GM23338 (cell line): ENCODE measurements around the gene TOMM7. TPM values are rescaled to one million over a fixed set of nuclear protein-coding genes. Genes with fewer than 3 reads are reported as not detected.

Source experiments
- ATAC-seq: fragments of 200-7000 bp; cut with Tn5 transposase; 3 replicates; pipeline ENCODE4 v1.9.1; 2020
- DNase-seq: peaks from one replicate; pipeline ENCODE4 v3.0.0-alpha.2; 2015; ENCODE audit warnings: low spot score
- H2AFZ ChIP-seq: fragments of 200-600 bp; sonication (generic); 2 replicates; pipeline ENCODE4 v1.8.0; 2016; ENCODE audit warnings: antibody characterized with exemption, mild to moderate bottlenecking, moderate library complexity
- H3F3A ChIP-seq: fragments of 200-600 bp; sonication (generic); replicated peaks from 2 replicates; pipeline ENCODE4 v1.8.0; 2017; ENCODE audit warnings: antibody characterized with exemption, mixed run types, low read depth
- H3K27ac ChIP-seq: fragments of 200-600 bp; sonication (generic); 2 replicates; pipeline ENCODE4 v1.6.1; 2016; ENCODE audit warnings: low read depth
- H3K27me3 ChIP-seq: fragments of 200-600 bp; sonication (generic); 2 replicates; pipeline ENCODE4 v1.8.0; 2016; ENCODE audit warnings: mild to moderate bottlenecking, mixed run types, moderate library complexity; ENCODE audit not compliant: insufficient read depth
- H3K36me3 ChIP-seq: fragments of 200-600 bp; sonication (generic); 2 replicates; pipeline ENCODE4 v1.8.0; 2016; ENCODE audit warnings: mild to moderate bottlenecking; ENCODE audit not compliant: insufficient read depth
- H3K4me1 ChIP-seq: fragments of 200-600 bp; sonication (generic); 2 replicates; pipeline ENCODE4 v1.8.0; 2016; ENCODE audit warnings: mild to moderate bottlenecking, moderate library complexity; ENCODE audit not compliant: insufficient read depth
- H3K4me2 ChIP-seq: fragments of 200-600 bp; sonication (generic); 2 replicates; pipeline ENCODE4 v1.7.1; 2017; ENCODE audit warnings: mixed run types
- H3K4me3 ChIP-seq: fragments of 200-600 bp; sonication (generic); 2 replicates; pipeline ENCODE4 v1.6.1; 2016; ENCODE audit warnings: mixed run types
- H3K79me2 ChIP-seq: fragments of 200-600 bp; sonication (generic); replicated peaks from 2 replicates; pipeline ENCODE4 v1.8.0; 2017; ENCODE audit warnings: mild to moderate bottlenecking; ENCODE audit not compliant: insufficient read depth
- H3K9me2 ChIP-seq: fragments of 200-600 bp; sonication (generic); 2 replicates; pipeline ENCODE4 v1.8.0; 2017; ENCODE audit not compliant: insufficient read depth
- H4K20me1 ChIP-seq: fragments of 200-600 bp; sonication (generic); replicated peaks from 2 replicates; pipeline ENCODE4 v1.8.0; 2017; ENCODE audit warnings: mild to moderate bottlenecking; ENCODE audit not compliant: insufficient read depth
- H3K27ac Mint-ChIP-seq: 2 replicates; pipeline ENCODE4 v1.8.0; 2020; ENCODE audit warnings: inconsistent platforms, mild to moderate bottlenecking, moderate library complexity, mixed read lengths
- H3K27me3 Mint-ChIP-seq: 3 replicates; pipeline ENCODE4 v1.8.0; 2022; ENCODE audit warnings: low read depth, mild to moderate bottlenecking, moderate library complexity, mixed read lengths, inconsistent platforms; ENCODE audit not compliant: insufficient read depth, poor library complexity
- H3K36me3 Mint-ChIP-seq: 3 replicates; pipeline ENCODE4 v1.8.0; 2021; ENCODE audit warnings: low read depth, mild to moderate bottlenecking, inconsistent platforms, moderate library complexity, mixed read lengths
- H3K4me1 Mint-ChIP-seq: 3 replicates; pipeline ENCODE4 v1.8.0; 2020; ENCODE audit warnings: mild to moderate bottlenecking, inconsistent platforms, mixed read lengths
- H3K4me3 Mint-ChIP-seq: 3 replicates; pipeline ENCODE4 v1.8.0; 2021; ENCODE audit warnings: moderate library complexity, mild to moderate bottlenecking, inconsistent platforms, mixed read lengths
- H3K9me3 Mint-ChIP-seq: 3 replicates; pipeline ENCODE4 v1.8.0; 2020; ENCODE audit warnings: moderate library complexity, mild to moderate bottlenecking, inconsistent platforms, mixed read lengths
- CREB1 ChIP-seq: fragments of 250-450 bp; sonication (Bioruptor Pico); IDR thresholded peaks from 2 replicates; pipeline ENCODE4 v1.5.0; 2020; ENCODE audit warnings: low read depth, mild to moderate bottlenecking, moderate library complexity
- JUNB ChIP-seq: IDR thresholded peaks from one replicate; pipeline ENCODE4 v1.6.1; 2016; ENCODE audit warnings: antibody characterized with exemption; ENCODE audit not compliant: unreplicated experiment
- NANOG ChIP-seq: IDR thresholded peaks from 2 replicates; pipeline ENCODE4 v1.6.1; 2016; ENCODE audit warnings: antibody characterized with exemption, borderline replicate concordance
- ZNF114 ChIP-seq: fragments of 250-450 bp; sonication (Bioruptor Pico); IDR thresholded peaks from 2 replicates; pipeline ENCODE4 v1.5.0; 2020; ENCODE audit warnings: mild to moderate bottlenecking, moderate library complexity
- polyA plus RNA-seq: library from polyadenylated mRNA; unstranded; fragments of >200 nt; fragmentation: Nextera tagmentation; extraction: Ambion mirVana; gene quantifications from 2 replicates; pipeline ENCODE4 v1.2.1, GENCODE V29; 2016
- total RNA-seq: library from RNA; depleted of rRNA; stranded (reverse); fragments of >200 nt; shearing (Covaris generic); gene quantifications from 2 replicates; pipeline ENCODE4 v1.2.3, GENCODE V29; 2014
- TF ChIP-seq, protein P1 (sequence below): fragments of 250-450 bp; sonication (Bioruptor Pico); IDR thresholded peaks from 2 replicates; pipeline ENCODE4 v1.5.0; 2020; ENCODE audit warnings: mild to moderate bottlenecking, moderate library complexity
- TF ChIP-seq, protein P2 (sequence below): IDR thresholded peaks from 2 replicates; pipeline ENCODE4 v1.6.1; 2016; ENCODE audit warnings: antibody characterized with exemption

The TOMM7 gene
- total and polyA plus RNA-seq, 2 experiments from 2014 or later, result 164 to 920 TPM

DNA sequence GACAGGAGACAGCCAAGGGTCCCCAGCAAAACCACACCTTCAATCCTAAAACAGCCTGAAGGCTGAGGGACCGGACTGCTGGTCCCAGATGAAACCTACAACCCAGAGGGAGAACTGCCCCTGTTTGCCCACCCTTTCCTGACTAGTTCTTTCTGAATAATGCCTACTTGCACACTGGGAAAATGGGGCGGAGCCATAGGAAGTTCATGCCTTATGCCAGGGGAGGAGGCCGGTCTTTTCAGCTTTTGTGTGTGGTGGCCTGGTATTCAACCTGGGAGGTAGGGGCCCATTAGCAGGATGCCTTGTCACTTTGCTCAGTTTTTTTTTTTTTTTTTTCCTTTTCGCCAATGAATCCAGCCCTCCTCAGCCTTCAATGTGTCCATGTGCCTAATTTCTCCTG is 20.7 kb downstream of the TOMM7 start (continued):
- TF ChIP-seq, protein P1, sequence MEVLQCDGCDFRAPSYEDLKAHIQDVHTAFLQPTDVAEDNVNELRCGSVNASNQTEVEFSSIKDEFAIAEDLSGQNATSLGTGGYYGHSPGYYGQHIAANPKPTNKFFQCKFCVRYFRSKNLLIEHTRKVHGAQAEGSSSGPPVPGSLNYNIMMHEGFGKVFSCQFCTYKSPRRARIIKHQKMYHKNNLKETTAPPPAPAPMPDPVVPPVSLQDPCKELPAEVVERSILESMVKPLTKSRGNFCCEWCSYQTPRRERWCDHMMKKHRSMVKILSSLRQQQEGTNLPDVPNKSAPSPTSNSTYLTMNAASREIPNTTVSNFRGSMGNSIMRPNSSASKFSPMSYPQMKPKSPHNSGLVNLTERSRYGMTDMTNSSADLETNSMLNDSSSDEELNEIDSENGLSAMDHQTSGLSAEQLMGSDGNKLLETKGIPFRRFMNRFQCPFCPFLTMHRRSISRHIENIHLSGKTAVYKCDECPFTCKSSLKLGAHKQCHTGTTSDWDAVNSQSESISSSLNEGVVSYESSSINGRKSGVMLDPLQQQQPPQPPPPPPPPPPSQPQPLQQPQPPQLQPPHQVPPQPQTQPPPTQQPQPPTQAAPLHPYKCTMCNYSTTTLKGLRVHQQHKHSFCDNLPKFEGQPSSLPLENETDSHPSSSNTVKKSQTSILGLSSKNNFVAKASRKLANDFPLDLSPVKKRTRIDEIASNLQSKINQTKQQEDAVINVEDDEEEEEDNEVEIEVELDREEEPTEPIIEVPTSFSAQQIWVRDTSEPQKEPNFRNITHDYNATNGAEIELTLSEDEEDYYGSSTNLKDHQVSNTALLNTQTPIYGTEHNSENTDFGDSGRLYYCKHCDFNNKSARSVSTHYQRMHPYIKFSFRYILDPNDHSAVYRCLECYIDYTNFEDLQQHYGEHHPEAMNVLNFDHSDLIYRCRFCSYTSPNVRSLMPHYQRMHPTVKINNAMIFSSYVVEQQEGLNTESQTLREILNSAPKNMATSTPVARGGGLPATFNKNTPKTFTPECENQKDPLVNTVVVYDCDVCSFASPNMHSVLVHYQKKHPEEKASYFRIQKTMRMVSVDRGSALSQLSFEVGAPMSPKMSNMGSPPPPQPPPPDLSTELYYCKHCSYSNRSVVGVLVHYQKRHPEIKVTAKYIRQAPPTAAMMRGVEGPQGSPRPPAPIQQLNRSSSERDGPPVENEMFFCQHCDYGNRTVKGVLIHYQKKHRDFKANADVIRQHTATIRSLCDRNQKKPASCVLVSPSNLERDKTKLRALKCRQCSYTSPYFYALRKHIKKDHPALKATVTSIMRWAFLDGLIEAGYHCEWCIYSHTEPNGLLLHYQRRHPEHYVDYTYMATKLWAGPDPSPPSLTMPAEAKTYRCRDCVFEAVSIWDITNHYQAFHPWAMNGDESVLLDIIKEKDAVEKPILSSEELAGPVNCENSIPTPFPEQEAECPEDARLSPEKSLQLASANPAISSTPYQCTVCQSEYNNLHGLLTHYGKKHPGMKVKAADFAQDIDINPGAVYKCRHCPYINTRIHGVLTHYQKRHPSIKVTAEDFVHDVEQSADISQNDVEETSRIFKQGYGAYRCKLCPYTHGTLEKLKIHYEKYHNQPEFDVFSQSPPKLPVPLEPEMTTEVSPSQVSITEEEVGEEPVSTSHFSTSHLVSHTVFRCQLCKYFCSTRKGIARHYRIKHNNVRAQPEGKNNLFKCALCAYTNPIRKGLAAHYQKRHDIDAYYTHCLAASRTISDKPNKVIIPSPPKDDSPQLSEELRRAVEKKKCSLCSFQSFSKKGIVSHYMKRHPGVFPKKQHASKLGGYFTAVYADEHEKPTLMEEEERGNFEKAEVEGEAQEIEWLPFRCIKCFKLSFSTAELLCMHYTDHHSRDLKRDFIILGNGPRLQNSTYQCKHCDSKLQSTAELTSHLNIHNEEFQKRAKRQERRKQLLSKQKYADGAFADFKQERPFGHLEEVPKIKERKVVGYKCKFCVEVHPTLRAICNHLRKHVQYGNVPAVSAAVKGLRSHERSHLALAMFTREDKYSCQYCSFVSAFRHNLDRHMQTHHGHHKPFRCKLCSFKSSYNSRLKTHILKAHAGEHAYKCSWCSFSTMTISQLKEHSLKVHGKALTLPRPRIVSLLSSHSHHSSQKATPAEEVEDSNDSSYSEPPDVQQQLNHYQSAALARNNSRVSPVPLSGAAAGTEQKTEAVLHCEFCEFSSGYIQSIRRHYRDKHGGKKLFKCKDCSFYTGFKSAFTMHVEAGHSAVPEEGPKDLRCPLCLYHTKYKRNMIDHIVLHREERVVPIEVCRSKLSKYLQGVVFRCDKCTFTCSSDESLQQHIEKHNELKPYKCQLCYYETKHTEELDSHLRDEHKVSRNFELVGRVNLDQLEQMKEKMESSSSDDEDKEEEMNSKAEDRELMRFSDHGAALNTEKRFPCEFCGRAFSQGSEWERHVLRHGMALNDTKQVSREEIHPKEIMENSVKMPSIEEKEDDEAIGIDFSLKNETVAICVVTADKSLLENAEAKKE (CRISPR knock-in tag), result no peak
- TF ChIP-seq CREB1 (no peak), ZNF114 (CRISPR knock-in tag) (no peak)

DNA sequence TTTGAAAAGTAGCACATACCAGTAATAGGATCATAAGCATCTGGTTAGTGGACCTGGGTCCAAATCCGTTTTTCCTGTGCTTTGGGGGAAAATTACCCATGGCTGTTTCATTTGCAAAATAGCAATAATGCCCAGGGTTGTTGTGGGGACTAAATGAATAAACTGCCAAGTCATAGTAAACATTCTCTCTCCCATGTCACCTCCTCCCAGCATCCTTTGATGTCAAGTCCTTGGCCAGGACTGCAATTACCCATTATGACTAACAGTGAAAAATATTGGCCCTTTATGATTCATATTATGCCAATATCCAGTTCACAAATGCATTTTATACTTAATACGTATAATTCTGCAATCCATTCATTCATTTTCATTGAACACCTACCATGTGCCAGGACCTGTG is 23.0 kb downstream of the TOMM7 start:
- peaks cover 7% of the 10 kb centered on the region; the same call in 1 of the 2 replicates for H3F3A ChIP-seq
- no peak for DNase-seq

More for the DNA sequence above, 23.0 kb downstream of the TOMM7 start:
- Histone ChIP-seq H3K36me3 (no peaks in the 10 kb centered on the region; the same call in none of the 2 replicates), H3K4me3 (no peak overlapping the region), H3K27ac (no peak overlapping the region), H4K20me1 (no peaks in the 10 kb centered on the region), H2AFZ (no peak overlapping the region), H3K4me2 (no peak overlapping the region), H3K79me2 (no peaks in the 10 kb centered on the region), H3K9me2 (no peaks in the 10 kb centered on the region; the same call in 1 of the 2 replicates), H3K27me3 (no peaks in the 10 kb centered on the region), H3K4me1 (peaks cover 16% of the 10 kb centered on the region)
- peaks cover 20% of the 10 kb centered on the region for H3K4me1 Mint-ChIP-seq
- H3K9me3 Mint-ChIP-seq, result peaks cover 74% of the 10 kb centered on the region
- TF ChIP-seq, protein P2, sequence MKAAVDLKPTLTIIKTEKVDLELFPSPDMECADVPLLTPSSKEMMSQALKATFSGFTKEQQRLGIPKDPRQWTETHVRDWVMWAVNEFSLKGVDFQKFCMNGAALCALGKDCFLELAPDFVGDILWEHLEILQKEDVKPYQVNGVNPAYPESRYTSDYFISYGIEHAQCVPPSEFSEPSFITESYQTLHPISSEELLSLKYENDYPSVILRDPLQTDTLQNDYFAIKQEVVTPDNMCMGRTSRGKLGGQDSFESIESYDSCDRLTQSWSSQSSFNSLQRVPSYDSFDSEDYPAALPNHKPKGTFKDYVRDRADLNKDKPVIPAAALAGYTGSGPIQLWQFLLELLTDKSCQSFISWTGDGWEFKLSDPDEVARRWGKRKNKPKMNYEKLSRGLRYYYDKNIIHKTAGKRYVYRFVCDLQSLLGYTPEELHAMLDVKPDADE, result no peak
- TF ChIP-seq JUNB, result no peak
- no peak for TF ChIP-seq NANOG
- H3K27me3 Mint-ChIP-seq, result peaks cover 3% of the 10 kb centered on the region
- ATAC-seq, result no peak
- peaks cover 62% of the 10 kb centered on the region for H3K36me3 Mint-ChIP-seq
- H3K4me3 Mint-ChIP-seq, result no peak overlapping the region
- H3K27ac Mint-ChIP-seq, result no peak overlapping the region
